AML-193 (cell line): ENCODE data around the gene SLBP.

Source experiments
- DNase-seq, 2 experiments: peaks; one replicate each; lab custom pipeline; 2025; lab: John Stamatoyannopoulos, UW

The SLBP gene

GRCh38 chr4:1654216-1654955 lies 57.7 kb downstream of the SLBP start:
- DNase-seq: no peak

DNA sequence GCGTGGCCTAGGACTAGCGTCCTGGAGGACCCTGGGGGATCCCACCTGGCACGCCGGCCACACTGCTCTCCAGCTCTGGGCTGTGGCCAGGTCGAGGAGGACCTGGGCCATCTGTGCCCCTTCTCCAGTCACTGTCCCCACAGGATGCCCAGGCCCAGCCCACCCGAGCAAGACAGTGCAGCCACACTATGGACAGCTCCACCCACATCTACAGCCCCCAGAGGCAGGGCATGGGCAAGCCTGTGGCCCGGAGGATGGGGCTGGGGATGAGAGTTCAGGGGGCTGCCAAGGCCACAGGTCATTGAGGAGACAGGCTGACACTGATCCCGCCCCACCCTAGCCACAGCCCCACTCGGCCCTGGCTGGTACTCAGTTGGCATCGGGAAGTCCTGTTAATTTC lies 58.3 kb downstream of the SLBP start:
- no peak for DNase-seq

GRCh38 chr4:1652088-1652487 lies 60.0 kb downstream of the SLBP start:
- DNase-seq: no peak

GRCh38 chr4:1651609-1652008 lies 60.5 kb downstream of the SLBP start:
- no peak for DNase-seq

- no peak for DNase-seq
Observed at GRCh38 chr4:1648962-1649361, 63.2 kb downstream of the SLBP start.

- no peak for DNase-seq
Observed at GRCh38 chr4:1647432-1647831, 64.7 kb downstream of the SLBP start.

DNA sequence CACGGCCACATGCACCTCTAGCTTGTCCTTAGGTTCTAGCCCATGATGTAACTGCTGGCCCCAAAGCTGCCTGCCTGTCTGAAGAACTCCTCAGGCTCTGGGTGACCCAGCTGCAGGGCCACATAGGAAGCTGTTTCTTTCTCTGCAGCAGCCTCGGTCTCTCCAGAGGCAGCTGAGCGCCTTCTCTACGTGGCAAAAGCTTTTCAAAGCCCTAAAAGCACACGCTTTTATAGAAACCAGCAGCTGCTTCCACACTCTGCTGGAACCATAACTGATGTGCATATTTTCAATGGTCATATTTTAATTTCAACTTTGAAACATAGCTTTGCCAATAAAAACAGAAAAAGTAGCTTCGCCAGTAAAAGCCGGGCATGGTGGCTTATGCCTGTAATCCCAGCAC lies 65.4 kb downstream of the SLBP start:
- no peak for DNase-seq

GRCh38 chr4:1644891-1645657 lies 67.0 kb downstream of the SLBP start:
- DNase-seq: no peak

DNA sequence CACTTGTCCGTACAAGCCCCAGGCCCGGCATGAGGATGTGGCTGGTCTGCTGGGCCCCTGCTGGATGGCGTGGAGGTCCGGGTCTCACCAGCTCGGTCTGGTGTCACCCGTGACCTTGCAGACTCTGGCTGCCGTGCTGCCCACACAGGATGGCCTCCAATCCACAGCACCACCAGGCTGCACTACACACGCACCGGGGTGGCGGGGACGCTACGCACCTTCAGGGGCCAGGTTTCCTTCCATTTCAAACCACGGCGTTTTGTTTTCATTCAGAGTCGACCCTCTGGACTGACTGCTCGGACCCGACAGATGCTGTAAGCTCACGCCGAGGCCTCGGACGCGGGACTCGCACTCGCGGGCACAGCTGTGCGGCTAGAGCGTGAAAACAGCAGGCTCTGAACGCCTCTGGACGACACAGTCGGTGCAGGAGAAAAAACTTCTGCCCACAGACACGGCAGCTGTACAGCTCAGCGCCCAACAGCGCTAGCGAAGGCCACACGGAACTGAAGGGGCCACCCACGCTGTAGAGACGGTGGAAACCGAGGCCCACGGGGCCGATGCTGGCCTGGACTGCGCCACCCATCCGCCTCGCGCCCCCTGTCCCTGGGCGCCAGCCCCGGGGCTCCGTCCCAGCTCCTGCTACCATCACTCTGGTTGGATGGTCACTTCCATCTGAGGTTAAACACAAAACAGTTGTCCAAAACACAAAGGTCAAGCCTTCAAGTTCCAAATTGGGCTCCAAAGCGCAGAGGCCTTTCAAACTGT lies 68.0 kb downstream of the SLBP start:
- no peak for DNase-seq
